Parathyroid adenoma (tissue), 2 donors: ENCODE results near the gene XRN1.
"Not testable (repeated sequence)": the region's sequence is repeated elsewhere in the genome, so short reads cannot be mapped to it uniquely, and the experiment has no call there.

Source experiments
- H2AFZ ChIP-seq: fragments of 300-600 bp; sonication (generic); one replicate; pipeline ENCODE4 v1.7.0; 2017; ENCODE audit warnings: antibody characterized with exemption, mild to moderate bottlenecking
- H3K27ac ChIP-seq: fragments of 300-600 bp; sonication (generic); one replicate; pipeline ENCODE4 v1.7.0; 2017
- H3K27me3 ChIP-seq: fragments of 300-600 bp; sonication (generic); one replicate; pipeline ENCODE4 v1.7.0; 2017; ENCODE audit warnings: low read length; ENCODE audit not compliant: control insufficient read depth, insufficient read depth
- H3K36me3 ChIP-seq: fragments of 300-600 bp; sonication (generic); one replicate; pipeline ENCODE4 v1.7.0; 2017; ENCODE audit warnings: low read length; ENCODE audit not compliant: control insufficient read depth, insufficient read depth
- H3K4me1 ChIP-seq: fragments of 300-600 bp; sonication (generic); one replicate; pipeline ENCODE4 v1.7.0; 2017; ENCODE audit warnings: control low read depth
- H3K4me2 ChIP-seq: fragments of 300-600 bp; sonication (generic); one replicate; pipeline ENCODE4 v1.7.0; 2017; ENCODE audit warnings: low read length
- H3K4me3 ChIP-seq: fragments of 300-600 bp; sonication (generic); one replicate; pipeline ENCODE4 v1.7.0; 2017; ENCODE audit warnings: low read depth, low read length
- H3K79me2 ChIP-seq: fragments of 300-600 bp; sonication (generic); one replicate; pipeline ENCODE4 v1.7.0; 2017; ENCODE audit warnings: control low read depth
- H3K9ac ChIP-seq: fragments of 300-600 bp; sonication (generic); one replicate; pipeline ENCODE4 v1.7.0; 2017; ENCODE audit warnings: mild to moderate bottlenecking
- H3K9me3 ChIP-seq: fragments of 300-600 bp; sonication (generic); one replicate; pipeline ENCODE4 v1.7.0; 2017; ENCODE audit warnings: low read length; ENCODE audit not compliant: control insufficient read depth
- CTCF ChIP-seq: fragments of 300-600 bp; sonication (generic); IDR thresholded peaks from one replicate; pipeline ENCODE4 v1.7.0; 2017; ENCODE audit warnings: antibody characterized with exemption, mild to moderate bottlenecking
- donor health status: primary hyperparathyroidism.

XRN1 gene

GRCh38 chr3:142418926-142419592 is 28.8 kb downstream of the XRN1 start:
- Histone ChIP-seq H3K9ac (no peak overlapping the region), H3K27ac (no peak overlapping the region), H3K79me2 (no peaks in the 10 kb centered on the region), H3K27me3 (no peaks in the 10 kb centered on the region), H3K9me3 (no peaks in the 10 kb centered on the region), H3K4me1 (no peaks in the 10 kb centered on the region), H3K4me3 (no peak overlapping the region), H2AFZ (no peak overlapping the region), H3K4me2 (no peak overlapping the region), H3K36me3 (no peaks in the 10 kb centered on the region)
- TF ChIP-seq CTCF = no peak

GRCh38 chr3:142417302-142417701 is 30.5 kb downstream of the XRN1 start:
- H3K9ac ChIP-seq = no peak overlapping the region
- no peak overlapping the region for H3K4me2 ChIP-seq
- H3K27ac ChIP-seq = no peak overlapping the region
- no peak overlapping the region for H2AFZ ChIP-seq
- no peaks in the 10 kb centered on the region for H3K4me1 ChIP-seq
- no peaks in the 10 kb centered on the region for H3K36me3 ChIP-seq
- no peaks in the 10 kb centered on the region for H3K9me3 ChIP-seq
- no peaks in the 10 kb centered on the region for H3K27me3 ChIP-seq
- no peak overlapping the region for H3K4me3 ChIP-seq
- H3K79me2 ChIP-seq = no peaks in the 10 kb centered on the region
- no peak for TF ChIP-seq CTCF

- not testable (repeated sequence) for H2AFZ ChIP-seq, H3K9ac ChIP-seq, H3K4me3 ChIP-seq, H3K9me3 ChIP-seq, H3K27me3 ChIP-seq, H3K4me1 ChIP-seq, H3K27ac ChIP-seq, H3K4me2 ChIP-seq, H3K36me3 ChIP-seq, H3K79me2 ChIP-seq
Observed at GRCh38 chr3:142400537-142400936, 47.3 kb downstream of the XRN1 start.

- Histone ChIP-seq H3K4me2 (no peak overlapping the region), H3K9me3 (no peaks in the 10 kb centered on the region), H3K27me3 (no peaks in the 10 kb centered on the region), H3K27ac (no peak overlapping the region), H3K79me2 (no peaks in the 10 kb centered on the region), H3K4me1 (no peaks in the 10 kb centered on the region), H3K36me3 (no peaks in the 10 kb centered on the region), H3K9ac (no peak overlapping the region), H2AFZ (no peak overlapping the region), H3K4me3 (no peak overlapping the region)
- TF ChIP-seq CTCF = no peak
Observed at GRCh38 chr3:142394921-142395622, 52.8 kb downstream of the XRN1 start.

- H2AFZ ChIP-seq = no peak overlapping the region
- no peak overlapping the region for H3K9ac ChIP-seq
- H3K4me1 ChIP-seq = no peaks in the 10 kb centered on the region
- H3K79me2 ChIP-seq = no peaks in the 10 kb centered on the region
- H3K27me3 ChIP-seq = no peaks in the 10 kb centered on the region
- no peak overlapping the region for H3K27ac ChIP-seq
- no peak overlapping the region for H3K4me3 ChIP-seq
- H3K9me3 ChIP-seq = no peaks in the 10 kb centered on the region
- TF ChIP-seq CTCF = no peak
- no peak overlapping the region for H3K4me2 ChIP-seq
- no peaks in the 10 kb centered on the region for H3K36me3 ChIP-seq
Observed at GRCh38 chr3:142385078-142385477, 62.8 kb downstream of the XRN1 start.
